Gastrocnemius medialis (tissue), 4 donors: ENCODE measurements around the gene DMBT1. TPM values are rescaled to one million over a fixed set of nuclear protein-coding genes. Genes with fewer than 3 reads are reported as not detected.

ENCODE experiments used
- ATAC-seq, 2 donors: fragments of 150-250 bp; one replicate each; pipeline ENCODE4 v1.9.1; 2016
- DNase-seq, 2 donors: peaks; one replicate each; pipeline ENCODE4 v3.0.0-alpha.2; 2019
- H3K27ac ChIP-seq, 4 donors: fragments of 200-600 bp; sonication (generic); 1 replicate in 1 of 4; 2 replicates in 3 of 4; pipeline ENCODE4 v1.5.1; 2016 to 2018; ENCODE audit warnings: mild to moderate bottlenecking in 2 of 4, moderate library complexity in 1 of 4
- H3K27me3 ChIP-seq, 3 donors: fragments of 200-600 bp; sonication (generic) in 2 of 3; 1 replicate in 1 of 3; 2 replicates in 2 of 3; pipeline versions ENCODE4 v1.5.1 to v1.6.0; 2016 to 2019; ENCODE audit warnings: mild to moderate bottlenecking in 1 of 3, moderate library complexity in 1 of 3
- H3K36me3 ChIP-seq, 2 donors: fragments of 200-600 bp; sonication (generic) in 1 of 2; one replicate each; pipeline ENCODE4 v1.5.1; 2017 to 2018
- H3K4me1 ChIP-seq, 2 donors: fragments of 200-600 bp; sonication (generic) in 1 of 2; one replicate each; pipeline ENCODE4 v1.5.1; 2016 to 2017; ENCODE audit warnings: mild to moderate bottlenecking in 2 of 2
- H3K4me3 ChIP-seq, 4 donors: fragments of 200-600 bp; sonication (generic) in 3 of 4; 1 replicate in 1 of 4; 2 replicates in 3 of 4; pipeline ENCODE4 v1.5.1; 2016 to 2019; ENCODE audit warnings: mild to moderate bottlenecking in 2 of 4
- H3K9me3 ChIP-seq, 3 donors: fragments of 200-600 bp; sonication (generic) in 2 of 3; 1 replicate in 1 of 3; 2 replicates in 2 of 3; pipeline ENCODE4 v1.5.1; 2016 to 2019
- CTCF ChIP-seq, 5 experiments: fragments of 450-650 bp in 3 of 5; fragments of 200-600 bp in 2 of 5; sonication (generic) in 2 of 5; IDR thresholded peaks in 4 of 5; conservative IDR thresholded peaks in 1 of 5; 1 replicate in 4 of 5; 2 replicates in 1 of 5; pipeline ENCODE4 v1.5.1; 2016 to 2019; ENCODE audit warnings: antibody characterized with exemption in 5 of 5, mild to moderate bottlenecking in 3 of 5, moderate library complexity in 3 of 5
- POLR2A ChIP-seq, 2 donors: fragments of 450-650 bp; IDR thresholded peaks; one replicate each; pipeline ENCODE4 v1.6.1; 2017; ENCODE audit warnings: antibody characterized with exemption in 2 of 2, mild to moderate bottlenecking in 2 of 2, moderate library complexity in 2 of 2
- in situ Hi-C, 4 donors: fragments of 200-750 bp; cut with MboI; loops; one replicate each; pipeline versions ENCODE4 v1.15.0 to v1.8.0; 2017; ENCODE audit warnings: low sequenced_read_pairs in 4 of 4
- intact Hi-C: fragments of 100-400 bp; cut with DNase I; formaldehyde crosslinking; loops from one replicate; pipeline ENCODE4 v1.15.1; 2023; ENCODE audit warnings: low total_unique reads
- total RNA-seq, 4 donors: library from RNA; depleted of rRNA; stranded (reverse); fragments of >200 nt; gene quantifications; one replicate each; pipeline versions ENCODE4 v1.1.0 to v1.2.3, GENCODE V29; 2016

DMBT1 gene
- total RNA-seq, 4 donors from 2014 or later: 0.32 TPM; not detected in 3

- intact Hi-C loops (no loop called here), in situ Hi-C loops (no loop called here)
- H3K4me3 ChIP-seq: no peak overlapping the region
- ATAC-seq: no peak
- no peak for DNase-seq
- no peak overlapping the region for H3K27ac ChIP-seq
- TF ChIP-seq CTCF (IDR thresholded peaks at IDR 0.05 in 4 of 5, conservative IDR thresholded peaks at IDR 0.05 in 1 of 5): no peak
- no peak for TF ChIP-seq POLR2A (IDR thresholded peaks at IDR 0.05)
- H3K9me3 ChIP-seq: no peaks in the 10 kb centered on the region
- H3K27me3 ChIP-seq: peaks cover 0 to 7% (median 0%) of the 10 kb centered on the region in 3 donors
- no peaks in the 10 kb centered on the region for H3K4me1 ChIP-seq
- no peaks in the 10 kb centered on the region for H3K36me3 ChIP-seq
Measured at GRCh38 chr10:122656308-122656705, 95.8 kb downstream of the DMBT1 start.

- no peaks in the 10 kb centered on the region for H3K4me1 ChIP-seq
- DNase-seq: no peak
- H3K9me3 ChIP-seq: no peaks in the 10 kb centered on the region
- in situ Hi-C loops (no loop called here), intact Hi-C loops (no loop called here)
- ATAC-seq: no peak
- H3K27me3 ChIP-seq: peaks cover 0 to 7% (median 0%) of the 10 kb centered on the region in 3 donors
- H3K27ac ChIP-seq: no peak overlapping the region
- TF ChIP-seq CTCF (IDR thresholded peaks at IDR 0.05 in 4 of 5, conservative IDR thresholded peaks at IDR 0.05 in 1 of 5): no peak
- TF ChIP-seq POLR2A (IDR thresholded peaks at IDR 0.05): no peak
- no peak overlapping the region for H3K4me3 ChIP-seq
- no peaks in the 10 kb centered on the region for H3K36me3 ChIP-seq
Measured at GRCh38 chr10:122656741-122657140, 96.2 kb downstream of the DMBT1 start.

GRCh38 chr10:122657255-122657654 is 96.7 kb downstream of the DMBT1 start:
- no peaks in the 10 kb centered on the region for H3K4me1 ChIP-seq
- in situ Hi-C loops (no loop called here), intact Hi-C loops (no loop called here)
- peaks cover 0 to 9% (median 0%) of the 10 kb centered on the region in 3 donors for H3K27me3 ChIP-seq
- H3K9me3 ChIP-seq: no peaks in the 10 kb centered on the region
- no peaks in the 10 kb centered on the region for H3K36me3 ChIP-seq
- TF ChIP-seq POLR2A (IDR thresholded peaks at IDR 0.05) (no peak), CTCF (IDR thresholded peaks at IDR 0.05 in 4 of 5, conservative IDR thresholded peaks at IDR 0.05 in 1 of 5) (no peak)
- no peak overlapping the region for H3K27ac ChIP-seq
- ATAC-seq (no peak), DNase-seq (no peak)
- no peak overlapping the region for H3K4me3 ChIP-seq

- Histone ChIP-seq H3K27me3 (peaks cover 0 to 6% (median 0%) of the 10 kb centered on the region in 3 donors), H3K4me3 (no peak overlapping the region), H3K27ac (no peak overlapping the region), H3K36me3 (no peaks in the 10 kb centered on the region), H3K9me3 (no peaks in the 10 kb centered on the region), H3K4me1 (no peaks in the 10 kb centered on the region)
- in situ Hi-C loops (no loop called here), intact Hi-C loops (no loop called here)
- DNase-seq (no peak), ATAC-seq (no peak)
- TF ChIP-seq POLR2A (IDR thresholded peaks at IDR 0.05) (no peak), CTCF (IDR thresholded peaks at IDR 0.05 in 4 of 5, conservative IDR thresholded peaks at IDR 0.05 in 1 of 5) (no peak)
Measured at GRCh38 chr10:122657729-122658128, 97.2 kb downstream of the DMBT1 start.
